Heart right ventricle (tissue), 16 donors: ENCODE results near the gene ARF6. TPM values are rescaled to one million over a fixed set of nuclear protein-coding genes. Genes with fewer than 3 reads are reported as not detected.
A peak's percentile ranks its signal among the peaks of the same experiment; 100 is the strongest.
"Not testable (repeated sequence)": the region's sequence is repeated elsewhere in the genome, so short reads cannot be mapped to it uniquely, and the experiment has no call there.

Source experiments
- ATAC-seq, 8 donors: fragments of 200-7000 bp; cut with Tn5 transposase; one replicate each; pipeline ENCODE4 v1.9.1; 2020; ENCODE audit warnings: mild to moderate bottlenecking in 8 of 8, moderate library complexity in 8 of 8, moderate number of reproducible peaks in 1 of 8
- DNase-seq, 2 donors: peaks; one replicate each; pipeline ENCODE4 v3.0.0-alpha.2; 2020
- H3K27ac ChIP-seq, 10 donors: fragments of 200-600 bp; sonication (generic) in 2 of 10; one replicate each; pipeline versions ENCODE4 v1.5.0 to v1.8.0; 2020 to 2022; ENCODE audit warnings: mild to moderate bottlenecking in 3 of 10
- H3K27me3 ChIP-seq, 7 donors: fragments of 200-600 bp; one replicate each; pipeline ENCODE4 v1.8.0; 2021 to 2022; ENCODE audit warnings: mild to moderate bottlenecking in 2 of 7
- H3K36me3 ChIP-seq, 9 donors: fragments of 200-600 bp; sonication (generic) in 1 of 9; one replicate each; pipeline versions ENCODE4 v1.5.0 to v1.8.0; 2020 to 2022; ENCODE audit warnings: mild to moderate bottlenecking in 2 of 9
- H3K4me1 ChIP-seq, 9 donors: fragments of 200-600 bp; sonication (generic) in 1 of 9; one replicate each; pipeline versions ENCODE4 v1.5.0 to v1.8.0; 2020 to 2022; ENCODE audit warnings: mild to moderate bottlenecking in 4 of 9
- H3K4me3 ChIP-seq, 10 donors: fragments of 200-600 bp; sonication (generic) in 2 of 10; one replicate each; pipeline versions ENCODE4 v1.5.0 to v1.8.0; 2020 to 2022; ENCODE audit warnings: mild to moderate bottlenecking in 7 of 10, moderate library complexity in 2 of 10
- H3K9me3 ChIP-seq, 11 donors: fragments of 200-600 bp in 10 of 11; sonication (generic) in 2 of 11; one replicate each; pipeline versions ENCODE4 v1.5.0 to v1.8.0; 2013 to 2022; ENCODE audit warnings: mild to moderate bottlenecking in 2 of 11, control low read depth in 1 of 11, moderate library complexity in 1 of 11
- CTCF ChIP-seq, 9 donors: fragments of 200-600 bp; sonication (generic) in 2 of 9; IDR thresholded peaks; one replicate each; pipeline versions ENCODE4 v1.5.0 to v1.8.0; 2021 to 2022; ENCODE audit warnings: antibody characterized with exemption in 9 of 9, mild to moderate bottlenecking in 5 of 9, moderate library complexity in 1 of 9
- WGBS, 2 donors: extraction: QIAGEN DNeasy Blood & Tissue Kit; methylation state at CpG; one replicate each; pipeline ENCODE4 v1.1.7; 2013; ENCODE audit warnings: inconsistent platforms in 1 of 2; 5-methylcytosine and 5-hydroxymethylcytosine counted together
- intact Hi-C, 10 donors: fragments of 100-400 bp; cut with DNase I; formaldehyde crosslinking; loops; one replicate each; pipeline versions ENCODE4 v1.11.1 to v1.14.2; 2022
- polyA plus RNA-seq, 2 donors: library from polyadenylated mRNA; stranded (reverse); fragments of 200-250 nt; gene quantifications; one replicate each; pipeline ENCODE4 v1.2.3, GENCODE V29; 2013
- total RNA-seq, 10 donors: library from RNA; stranded (reverse); fragmentation: NEBNext Ultra II Directional in 3 of 10; extraction: Animal tissue kit (Norgen Biotek cat#: 25700) in 3 of 10; gene quantifications; one replicate each; pipeline versions ENCODE4 v1.2.1 to v1.2.4, GENCODE V29; 2021 to 2023
- donor health status: Arrhythmogenic right ventricular cardiomyopathy.
- donor health status: ischemic (EF 13 %, LVEDD 7.1; RV severe dilation, severe dysfunction).
- donor health status: healthy with polysubstance abuse.
- donor health status: DM: no; HTN: yes; CAD: no.
- donor health status: DM: no; HTN: no; CAD: no.
- donor health status: ischemic (EF 25% LVEDD 6.9; RV normal size, moderate dysfunction).
- donor health status: ischemic (EF 25% LVEDD 5.7; RV mildly dilated, moderate dysfunction).
- donor health status: healthy.
- donor health status: DM: yes; HTN: yes; CAD: no.
- donor health status: Ischemic cardiomyopathy.
- donor health status: ischemic (EF 35%, LVEDD 5.7; RV mildly dilated, moderate dysfunction).
- donor health status: nonischemic (EF 11% LVEDD 7.7; RV severe dilation, severe dysfunction).
- donor health status: DM: yes; HTN: yes; CAD: no.
- donor health status: PGD.
- donor health status: ischemic (EF 29% LVEDD 5.4; RV normal size, mild dysfunction).
- donor health status: nonischemic (EF 23%, LVEDD 6.1; RV moderate dilation, normal function).

The ARF6 gene
- total and polyA plus RNA-seq, 12 donors, result 11.0 to 40.5 (median 24.1) TPM

- intact Hi-C loops, result no loop called here
- Histone ChIP-seq H3K27me3 (no peaks in the 10 kb centered on the region), H3K9me3 (no peaks in the 10 kb centered on the region), H3K36me3 (no peaks in the 10 kb centered on the region), H3K27ac (no peak overlapping the region), H3K4me3 (no peak overlapping the region), H3K4me1 (peaks cover 0 to 6% (median 0%) of the 10 kb centered on the region in 9 donors)
- DNase-seq (no peak), ATAC-seq (no peak)
- TF ChIP-seq CTCF (IDR thresholded peaks at IDR 0.05), result no peak
Observed at GRCh38 chr14:49934646-49935045, 41.8 kb downstream of the ARF6 start.

- H3K27ac ChIP-seq, result no peak overlapping the region
- H3K27me3 ChIP-seq, result no peaks in the 10 kb centered on the region
- ATAC-seq (no peak), DNase-seq (no peak)
- H3K36me3 ChIP-seq, result no peaks in the 10 kb centered on the region
- intact Hi-C loops, result no loop called here
- 96 to 100% methylated on average over 3 of the region's 3 CpGs for WGBS, 2 donors
- no peaks in the 10 kb centered on the region for H3K9me3 ChIP-seq
- TF ChIP-seq CTCF (IDR thresholded peaks at IDR 0.05), result no peak
- H3K4me3 ChIP-seq, result no peak overlapping the region
- peaks cover 0 to 12% (median 0%) of the 10 kb centered on the region in 9 donors for H3K4me1 ChIP-seq
Observed at GRCh38 chr14:49935526-49935925, 42.6 kb downstream of the ARF6 start.

- WGBS, 2 donors, result 86 to 93% methylated on average over 2 of the region's 2 CpGs
- ATAC-seq, intact Hi-C loops, H3K36me3 ChIP-seq, H3K4me3 ChIP-seq, H3K27ac ChIP-seq, H3K9me3 ChIP-seq, DNase-seq, H3K27me3 ChIP-seq: not testable (repeated sequence)
- H3K4me1 ChIP-seq, result peaks cover 0 to 19% (median 5%) of the 10 kb centered on the region in 9 donors
Observed at GRCh38 chr14:49936246-49936645, 43.4 kb downstream of the ARF6 start.

GRCh38 chr14:49936882-49937281 lies 44.0 kb downstream of the ARF6 start:
- ATAC-seq, H3K27ac ChIP-seq, H3K27me3 ChIP-seq, DNase-seq, H3K9me3 ChIP-seq, intact Hi-C loops, H3K4me3 ChIP-seq, H3K36me3 ChIP-seq: not testable (repeated sequence)
- peaks cover 0 to 23% (median 8%) of the 10 kb centered on the region in 9 donors for H3K4me1 ChIP-seq
- 88 to 93% methylated on average over 5 of the region's 5 CpGs for WGBS, 2 donors

GRCh38 chr14:49939215-49939614 lies 46.3 kb downstream of the ARF6 start:
- H3K9me3 ChIP-seq, H3K4me3 ChIP-seq, H3K27ac ChIP-seq, DNase-seq, H3K27me3 ChIP-seq, intact Hi-C loops, ATAC-seq, H3K36me3 ChIP-seq: not testable (repeated sequence)
- WGBS, 2 donors, result 95 to 99% methylated on average over 2 of the region's 2 CpGs
- H3K4me1 ChIP-seq, result peaks cover 0 to 23% (median 8%) of the 10 kb centered on the region in 9 donors

GRCh38 chr14:49939884-49940510 lies 47.1 kb downstream of the ARF6 start:
- DNase-seq (no peak), ATAC-seq (no peak)
- no peak for TF ChIP-seq CTCF (IDR thresholded peaks at IDR 0.05)
- no peak overlapping the region for H3K4me3 ChIP-seq
- peaks cover 0 to 21% (median 8%) of the 10 kb centered on the region in 9 donors for H3K4me1 ChIP-seq
- no peaks in the 10 kb centered on the region for H3K27me3 ChIP-seq
- 57 to 64% methylated on average over 6 of the region's 6 CpGs for WGBS, 2 donors
- H3K9me3 ChIP-seq, result no peaks in the 10 kb centered on the region
- H3K27ac ChIP-seq, result peak overlapping the region in 3 of 10 donors; percentile 14 to 78 (median 26)
- intact Hi-C loops, result loop anchor here in 1 of 10 donors (2.0 kb wide), 1 partner anchor 19 kb away; no protein-coding TSS in a partner anchor
- H3K36me3 ChIP-seq, result no peaks in the 10 kb centered on the region
